ENCODE results near the gene GP9. TPM values are rescaled to one million over a fixed set of nuclear protein-coding genes. Genes with fewer than 3 reads are reported as not detected.

Gene GP9
- total and polyA plus RNA-seq, 8 donors: 0.14 TPM; not detected in 7

DNA sequence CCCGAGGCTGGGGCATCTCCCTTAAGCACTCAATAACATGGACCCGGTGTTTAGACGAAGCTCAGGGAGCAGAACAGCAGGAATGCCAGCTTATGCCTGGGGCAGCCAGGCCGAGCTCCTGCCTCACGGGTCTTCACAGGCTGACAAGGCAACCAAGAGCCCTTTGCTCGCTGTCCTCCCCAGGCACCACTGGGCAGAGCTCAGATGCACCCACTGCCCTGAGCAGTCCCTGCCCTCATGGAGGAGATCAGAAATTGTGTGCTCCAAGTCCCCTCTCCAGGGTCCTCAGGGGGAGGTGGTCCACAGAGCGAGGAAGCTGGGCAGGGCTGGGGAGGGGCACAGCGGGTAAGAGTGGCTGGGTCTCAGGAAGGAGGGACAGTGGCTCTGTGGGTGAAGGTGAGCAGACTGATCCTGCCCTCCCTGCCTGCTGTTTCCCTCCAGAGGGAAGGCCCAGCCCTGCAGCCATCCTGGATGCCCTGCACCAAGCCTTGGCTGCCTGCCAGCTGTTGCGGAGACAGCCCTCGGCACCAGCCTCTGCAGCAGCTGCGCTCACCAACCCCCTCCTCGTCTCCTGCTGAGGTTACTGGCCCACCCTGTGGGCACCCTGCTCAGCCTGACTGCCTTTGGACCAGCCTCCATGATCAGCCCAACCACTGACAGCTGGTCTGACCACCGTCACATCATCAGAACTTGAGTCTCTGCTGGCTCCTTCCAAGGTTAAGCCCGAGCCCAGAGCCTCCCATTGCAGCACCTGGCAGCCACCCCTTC, 21.1 kb upstream of the GP9 start:
- H3K36me3 ChIP-seq: no peaks in the 10 kb centered on the region
- peak in 1 of 6 donors; percentile 79 for DNase-seq
- FAIRE-seq: no peak
- WGBS, 2 donors: 57 to 59% methylated on average over 14 of the region's 14 CpGs
- peak in 2 of 4 donors; percentile 15 to 17 for ATAC-seq
- no peaks in the 10 kb centered on the region for H3K27me3 ChIP-seq
- no peaks in the 10 kb centered on the region for H3K9me3 ChIP-seq
- intact Hi-C loops (cut with DNase I): no loop called here
- H3K4me1 ChIP-seq: no peaks in the 10 kb centered on the region
- H3K4me3 ChIP-seq: no peak overlapping the region
- H3K27ac ChIP-seq: no peak overlapping the region
- TF ChIP-seq, protein P1, sequence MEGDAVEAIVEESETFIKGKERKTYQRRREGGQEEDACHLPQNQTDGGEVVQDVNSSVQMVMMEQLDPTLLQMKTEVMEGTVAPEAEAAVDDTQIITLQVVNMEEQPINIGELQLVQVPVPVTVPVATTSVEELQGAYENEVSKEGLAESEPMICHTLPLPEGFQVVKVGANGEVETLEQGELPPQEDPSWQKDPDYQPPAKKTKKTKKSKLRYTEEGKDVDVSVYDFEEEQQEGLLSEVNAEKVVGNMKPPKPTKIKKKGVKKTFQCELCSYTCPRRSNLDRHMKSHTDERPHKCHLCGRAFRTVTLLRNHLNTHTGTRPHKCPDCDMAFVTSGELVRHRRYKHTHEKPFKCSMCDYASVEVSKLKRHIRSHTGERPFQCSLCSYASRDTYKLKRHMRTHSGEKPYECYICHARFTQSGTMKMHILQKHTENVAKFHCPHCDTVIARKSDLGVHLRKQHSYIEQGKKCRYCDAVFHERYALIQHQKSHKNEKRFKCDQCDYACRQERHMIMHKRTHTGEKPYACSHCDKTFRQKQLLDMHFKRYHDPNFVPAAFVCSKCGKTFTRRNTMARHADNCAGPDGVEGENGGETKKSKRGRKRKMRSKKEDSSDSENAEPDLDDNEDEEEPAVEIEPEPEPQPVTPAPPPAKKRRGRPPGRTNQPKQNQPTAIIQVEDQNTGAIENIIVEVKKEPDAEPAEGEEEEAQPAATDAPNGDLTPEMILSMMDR (IDR thresholded peaks at IDR 0.05): no peak

DNA sequence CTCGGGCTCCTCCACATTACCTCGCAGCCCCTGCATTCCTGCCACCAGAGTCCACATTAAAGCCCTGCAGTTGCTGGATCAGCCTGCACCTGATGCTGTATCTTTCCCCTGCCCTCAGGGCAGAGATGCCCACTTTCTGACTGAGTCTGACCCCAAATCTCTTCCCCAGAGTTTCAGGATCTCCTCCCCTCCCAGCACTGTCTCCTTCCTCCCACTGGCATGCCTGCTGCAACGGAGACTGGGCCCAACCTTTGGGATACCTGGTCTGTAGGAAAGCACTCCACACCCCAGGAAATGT, 20.6 kb upstream of the GP9 start:
- intact Hi-C loops (cut with DNase I): no loop called here
- 59 to 62% methylated on average over 3 of the region's 3 CpGs for WGBS, 2 donors
- Histone ChIP-seq H3K27ac (no peak overlapping the region), H3K4me3 (no peak overlapping the region), H3K4me1 (no peaks in the 10 kb centered on the region), H3K36me3 (no peaks in the 10 kb centered on the region), H3K27me3 (no peaks in the 10 kb centered on the region), H3K9me3 (no peaks in the 10 kb centered on the region)
- no peak for DNase-seq
- no peak for FAIRE-seq
- TF ChIP-seq, protein P1 (IDR thresholded peaks at IDR 0.05): no peak
- ATAC-seq: no peak

DNA sequence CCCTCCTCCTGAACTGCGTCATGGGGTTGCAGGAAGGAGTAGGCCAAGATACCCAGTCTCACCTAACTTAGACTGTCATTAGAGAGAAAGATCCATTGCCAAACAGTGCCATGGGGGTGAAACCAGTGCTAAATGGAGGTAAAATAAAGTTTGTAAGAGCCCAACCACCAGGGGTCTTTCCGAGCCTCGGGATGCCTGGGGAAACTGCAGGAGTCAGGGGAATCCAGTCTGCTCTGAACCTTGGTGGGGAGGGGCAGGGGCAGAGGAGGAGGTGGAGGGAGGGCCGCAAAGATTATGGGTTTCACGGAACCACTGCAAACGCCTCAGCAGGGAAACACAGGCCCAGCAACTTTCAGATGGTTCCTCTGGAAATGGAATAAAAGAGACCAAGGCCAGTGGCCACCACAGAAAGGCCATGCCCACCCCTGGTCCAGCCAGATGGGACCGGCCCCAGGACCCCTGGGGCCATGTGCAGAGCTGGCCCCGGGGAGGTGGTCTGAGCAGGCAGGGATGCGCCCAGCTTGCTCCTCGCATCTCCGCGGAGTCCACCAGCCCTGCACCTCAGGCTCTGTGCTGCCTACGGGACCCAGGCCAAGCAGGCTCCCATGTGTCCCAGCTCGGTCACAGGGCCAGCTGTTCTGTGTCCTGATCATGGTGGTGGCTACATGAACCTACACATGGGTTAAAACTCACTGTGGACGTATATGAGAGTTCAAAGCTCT, 19.8 kb upstream of the GP9 start:
- H3K27ac ChIP-seq: no peak overlapping the region
- intact Hi-C loops (cut with DNase I): no loop called here
- peak in 1 of 6 donors; percentile 44 for DNase-seq
- H3K9me3 ChIP-seq: no peaks in the 10 kb centered on the region
- no peaks in the 10 kb centered on the region for H3K4me1 ChIP-seq
- FAIRE-seq: no peak
- WGBS, 2 donors: 90% methylated on average over 15 of the region's 15 CpGs
- TF ChIP-seq, protein P1 (IDR thresholded peaks at IDR 0.05): no peak
- no peaks in the 10 kb centered on the region for H3K36me3 ChIP-seq
- no peak for ATAC-seq
- H3K27me3 ChIP-seq: no peaks in the 10 kb centered on the region
- H3K4me3 ChIP-seq: no peak overlapping the region

DNA sequence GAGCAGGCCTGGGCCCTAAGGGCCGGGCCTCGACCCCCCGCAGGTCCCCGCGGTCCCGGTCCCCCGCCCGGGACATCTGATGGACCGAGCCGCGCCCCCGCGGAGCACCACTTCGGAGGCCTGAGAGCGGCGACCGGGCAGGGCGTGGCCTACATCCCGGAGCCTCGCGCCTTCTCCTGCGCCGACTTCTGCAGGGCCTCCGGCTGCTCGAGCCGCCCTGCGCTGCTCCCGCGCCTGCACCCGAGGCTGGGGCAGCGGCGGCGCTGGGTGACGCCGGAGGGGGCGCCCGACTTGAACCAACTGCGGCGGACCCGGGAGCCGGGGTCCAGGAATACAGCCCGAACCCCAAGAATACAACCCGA, 14.9 kb upstream of the GP9 start:
- Histone ChIP-seq H3K36me3 (no peaks in the 10 kb centered on the region), H3K27ac (no peak overlapping the region), H3K4me1 (no peaks in the 10 kb centered on the region), H3K9me3 (no peaks in the 10 kb centered on the region), H3K27me3 (no peaks in the 10 kb centered on the region), H3K4me3 (peak overlapping the region in 2 of 4 donors; percentile 4 to 22)
- DNase-seq (no peak), FAIRE-seq (no peak), ATAC-seq (peak; percentile 50 to 85 (median 62))
- intact Hi-C loops (cut with DNase I): no loop called here
- WGBS, 2 donors: 6 to 9% methylated on average over 35 to 43 of the region's 43 CpGs
- TF ChIP-seq, protein P1 (IDR thresholded peaks at IDR 0.05): no peak
